ENCODE results near the gene PSD4. TPM values are rescaled to one million over a fixed set of nuclear protein-coding genes. Genes with fewer than 3 reads are reported as not detected.

Gene PSD4
- total and polyA plus RNA-seq, 5 donors from 2014 or later = 18.1 to 124 (median 22.7) TPM

DNA sequence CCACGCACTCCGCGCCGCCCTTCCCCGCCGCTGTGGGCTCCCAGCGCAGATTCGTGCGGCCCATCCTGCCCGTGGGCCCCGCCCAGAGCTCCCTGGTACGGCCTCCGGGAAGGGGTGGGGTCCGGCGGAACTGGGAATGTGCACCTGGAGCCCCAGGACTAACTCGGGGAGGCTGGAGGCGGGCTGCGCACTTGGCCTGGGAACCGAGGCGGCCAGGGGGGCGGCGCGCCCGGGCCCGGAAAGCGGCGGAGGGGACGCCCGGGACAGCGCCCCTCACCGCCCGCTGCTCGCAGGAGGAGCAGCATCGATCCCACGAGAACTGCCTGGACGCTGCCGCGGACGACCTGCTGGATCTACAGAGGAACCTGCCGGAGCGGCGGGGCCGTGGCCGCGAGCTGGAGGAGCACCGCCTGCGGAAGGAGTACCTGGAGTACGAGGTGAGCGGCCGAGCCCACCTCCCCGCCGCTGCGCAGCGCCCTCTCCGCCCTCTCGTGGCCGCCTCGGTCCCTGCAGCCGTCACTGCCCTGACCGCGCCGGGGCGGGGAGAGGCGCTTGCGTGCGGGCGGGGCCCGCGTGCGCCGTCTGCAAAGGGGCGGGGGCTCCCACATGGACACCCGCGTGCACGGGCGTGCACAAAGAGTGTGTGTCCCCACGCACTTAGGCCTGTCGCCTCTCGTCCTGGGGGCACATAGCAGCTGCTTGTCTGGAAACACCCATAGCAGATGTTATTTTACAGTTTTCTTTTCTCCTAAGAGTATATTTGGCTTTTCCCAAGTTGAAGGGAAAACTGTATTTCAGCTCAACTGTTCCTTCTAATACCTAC lies 25.2 kb downstream of the PSD4 start:
- H3K4me1 ChIP-seq (ENCODE audit: control insufficient read depth, insufficient read depth, low read length, poor library complexity, severe bottlenecking) = peaks cover 1% of the 10 kb centered on the region
- no peaks in the 10 kb centered on the region for H3K9me3 ChIP-seq (ENCODE audit: control insufficient read depth in 2 of 2, low read length in 2 of 2)
- H3K36me3 Mint-ChIP-seq = peaks cover 38% of the 10 kb centered on the region
- ATAC-seq (ENCODE audit: low read depth in 2 of 2) (peak; percentile 74 to 78), DNase-seq (peak; percentile 49 to 66 (median 66))
- H3K27me3 Mint-ChIP-seq = no peaks in the 10 kb centered on the region
- H3K4me1 Mint-ChIP-seq = peaks cover 8 to 21% (median 14%) of the 10 kb centered on the region in 4 donors
- no peaks in the 10 kb centered on the region for H3K9me3 Mint-ChIP-seq
- H3K4me3 Mint-ChIP-seq = no peak overlapping the region
- H3K36me3 ChIP-seq (ENCODE audit: control insufficient read depth, insufficient read depth, low read length) = peaks cover 76% of the 10 kb centered on the region
- H3K27ac Mint-ChIP-seq = no peak overlapping the region
- no peak overlapping the region for H3K27ac ChIP-seq (ENCODE audit: insufficient read depth, low read length, poor library complexity, severe bottlenecking)
- no peaks in the 10 kb centered on the region for H3K27me3 ChIP-seq (ENCODE audit: control insufficient read depth, insufficient read depth, low read length)
- H3K4me3 ChIP-seq (ENCODE audit: low read depth, low read length) = no peak overlapping the region

DNA sequence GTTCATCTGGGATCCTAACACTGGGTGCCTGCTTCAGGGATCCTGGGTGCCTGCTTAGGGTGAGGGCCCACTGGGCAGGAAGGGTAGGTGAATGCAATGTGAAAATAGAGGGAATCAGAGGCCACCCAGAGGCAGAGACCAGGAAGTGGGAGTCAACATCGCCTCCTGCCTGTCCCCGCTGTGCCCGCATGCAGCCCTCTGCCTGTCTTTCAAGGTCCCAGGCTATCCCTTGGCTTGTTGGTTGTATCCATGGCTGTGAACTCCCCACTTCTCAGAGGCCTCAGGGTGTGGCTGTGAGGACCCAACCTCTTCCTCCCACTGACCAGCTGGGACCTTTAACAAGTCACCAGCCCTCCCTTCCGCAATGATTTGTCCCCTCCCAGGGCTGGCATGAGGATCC lies 26.5 kb downstream of the PSD4 start:
- no peak for ATAC-seq (ENCODE audit: low read depth in 2 of 2)
- H3K27ac ChIP-seq (ENCODE audit: insufficient read depth, low read length, poor library complexity, severe bottlenecking) = no peak overlapping the region
- no peaks in the 10 kb centered on the region for H3K27me3 Mint-ChIP-seq
- H3K4me3 Mint-ChIP-seq = no peak overlapping the region
- no peak for DNase-seq
- H3K4me1 ChIP-seq (ENCODE audit: control insufficient read depth, insufficient read depth, low read length, poor library complexity, severe bottlenecking) = peaks cover 9% of the 10 kb centered on the region
- peaks cover 30% of the 10 kb centered on the region for H3K36me3 Mint-ChIP-seq
- H3K36me3 ChIP-seq (ENCODE audit: control insufficient read depth, insufficient read depth, low read length) = peaks cover 66% of the 10 kb centered on the region
- H3K27me3 ChIP-seq (ENCODE audit: control insufficient read depth, insufficient read depth, low read length) = no peaks in the 10 kb centered on the region
- H3K9me3 Mint-ChIP-seq = no peaks in the 10 kb centered on the region
- H3K4me3 ChIP-seq (ENCODE audit: low read depth, low read length) = no peak overlapping the region
- H3K4me1 Mint-ChIP-seq = peaks cover 9 to 28% (median 17%) of the 10 kb centered on the region in 4 donors
- no peaks in the 10 kb centered on the region for H3K9me3 ChIP-seq (ENCODE audit: control insufficient read depth in 2 of 2, low read length in 2 of 2)
- peak overlapping the region in 2 of 3 donors; percentile 59 to 60 for H3K27ac Mint-ChIP-seq

DNA sequence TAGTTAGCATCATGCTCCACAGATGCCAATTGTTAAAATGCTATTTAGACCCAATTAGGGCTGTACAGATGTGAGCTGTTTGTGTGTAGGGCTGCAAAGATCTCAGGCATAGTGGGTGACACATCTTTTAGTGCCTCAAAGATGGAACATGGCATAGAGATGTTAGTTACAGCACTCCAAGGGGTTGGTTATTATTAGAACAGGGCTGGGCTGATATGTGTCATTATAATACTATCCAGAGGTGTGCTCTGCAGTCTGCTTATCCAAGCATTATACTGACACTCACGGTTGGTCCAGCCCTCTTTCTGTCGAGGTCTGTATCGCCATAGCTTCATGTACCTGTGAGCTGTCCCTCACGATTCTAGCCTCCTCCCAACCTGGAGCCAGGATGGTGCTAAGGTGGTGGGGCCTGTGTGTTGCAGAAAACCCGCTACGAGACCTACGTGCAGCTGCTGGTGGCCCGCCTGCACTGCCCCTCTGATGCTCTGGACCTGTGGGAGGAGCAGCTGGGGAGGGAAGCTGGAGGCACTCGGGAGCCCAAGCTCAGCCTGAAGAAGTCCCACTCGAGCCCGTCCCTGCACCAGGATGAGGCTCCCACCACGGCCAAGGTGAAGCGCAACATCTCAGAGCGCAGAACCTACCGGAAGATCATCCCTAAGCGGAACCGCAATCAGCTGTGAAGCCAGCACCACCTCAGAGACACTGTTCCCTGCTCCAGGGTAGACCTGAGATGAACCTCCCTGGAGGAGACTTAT lies 27.1 kb downstream of the PSD4 start:
- peaks cover 9 to 29% (median 19%) of the 10 kb centered on the region in 4 donors for H3K4me1 Mint-ChIP-seq
- no peak overlapping the region for H3K4me3 ChIP-seq (ENCODE audit: low read depth, low read length)
- peaks cover 60% of the 10 kb centered on the region for H3K36me3 ChIP-seq (ENCODE audit: control insufficient read depth, insufficient read depth, low read length)
- H3K27ac Mint-ChIP-seq = peak overlapping the region in 2 of 3 donors; percentile 46 to 49
- peaks cover 9% of the 10 kb centered on the region for H3K4me1 ChIP-seq (ENCODE audit: control insufficient read depth, insufficient read depth, low read length, poor library complexity, severe bottlenecking)
- DNase-seq (no peak), ATAC-seq (ENCODE audit: low read depth in 2 of 2) (no peak)
- no peak overlapping the region for H3K4me3 Mint-ChIP-seq
- peaks cover 24% of the 10 kb centered on the region for H3K36me3 Mint-ChIP-seq
- no peaks in the 10 kb centered on the region for H3K9me3 ChIP-seq (ENCODE audit: control insufficient read depth in 2 of 2, low read length in 2 of 2)
- H3K9me3 Mint-ChIP-seq = no peaks in the 10 kb centered on the region
- no peaks in the 10 kb centered on the region for H3K27me3 ChIP-seq (ENCODE audit: control insufficient read depth, insufficient read depth, low read length)
- no peaks in the 10 kb centered on the region for H3K27me3 Mint-ChIP-seq
- no peak overlapping the region for H3K27ac ChIP-seq (ENCODE audit: insufficient read depth, low read length, poor library complexity, severe bottlenecking)

DNA sequence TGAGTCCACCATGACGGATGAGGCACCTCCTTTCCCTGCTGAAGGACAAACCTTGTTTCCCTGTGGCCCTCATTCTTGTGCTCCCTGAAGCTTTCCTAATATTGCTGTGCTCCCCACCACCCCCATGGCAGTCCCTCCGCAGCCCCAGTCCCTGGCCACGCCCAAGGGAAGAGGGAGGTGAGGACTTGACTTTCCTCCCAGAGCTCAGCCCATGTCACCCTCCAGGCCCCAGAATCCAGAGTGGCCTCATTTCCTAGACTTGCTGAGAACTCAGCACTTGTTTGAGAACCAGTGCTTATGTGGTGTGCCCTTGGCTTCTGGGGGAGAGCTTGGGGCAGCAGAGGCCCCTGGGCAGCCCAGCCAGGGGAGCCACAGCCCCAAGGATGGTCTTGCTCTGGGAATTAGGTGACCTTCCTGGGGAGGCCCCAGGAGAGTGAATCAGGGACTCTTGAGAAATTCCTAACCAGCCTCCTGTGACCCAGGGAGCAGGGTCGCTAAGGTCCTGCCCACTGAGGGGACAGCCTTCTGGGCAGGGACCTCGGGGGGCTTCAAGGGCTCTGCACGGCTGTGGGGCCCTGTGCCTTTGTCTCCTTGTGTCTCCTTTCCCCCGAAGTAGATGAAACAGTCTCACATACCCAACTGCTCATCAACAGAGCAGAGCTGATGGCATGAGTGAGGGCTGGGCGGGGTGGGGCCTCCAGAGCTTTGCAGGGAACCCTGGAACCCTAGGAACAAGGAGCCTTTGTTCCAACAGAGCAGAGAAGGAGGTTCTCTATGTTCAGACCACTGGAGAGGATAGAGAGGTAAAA lies 27.9 kb downstream of the PSD4 start:
- peaks cover 52% of the 10 kb centered on the region for H3K36me3 ChIP-seq (ENCODE audit: control insufficient read depth, insufficient read depth, low read length)
- H3K36me3 Mint-ChIP-seq = peaks cover 16% of the 10 kb centered on the region

DNA sequence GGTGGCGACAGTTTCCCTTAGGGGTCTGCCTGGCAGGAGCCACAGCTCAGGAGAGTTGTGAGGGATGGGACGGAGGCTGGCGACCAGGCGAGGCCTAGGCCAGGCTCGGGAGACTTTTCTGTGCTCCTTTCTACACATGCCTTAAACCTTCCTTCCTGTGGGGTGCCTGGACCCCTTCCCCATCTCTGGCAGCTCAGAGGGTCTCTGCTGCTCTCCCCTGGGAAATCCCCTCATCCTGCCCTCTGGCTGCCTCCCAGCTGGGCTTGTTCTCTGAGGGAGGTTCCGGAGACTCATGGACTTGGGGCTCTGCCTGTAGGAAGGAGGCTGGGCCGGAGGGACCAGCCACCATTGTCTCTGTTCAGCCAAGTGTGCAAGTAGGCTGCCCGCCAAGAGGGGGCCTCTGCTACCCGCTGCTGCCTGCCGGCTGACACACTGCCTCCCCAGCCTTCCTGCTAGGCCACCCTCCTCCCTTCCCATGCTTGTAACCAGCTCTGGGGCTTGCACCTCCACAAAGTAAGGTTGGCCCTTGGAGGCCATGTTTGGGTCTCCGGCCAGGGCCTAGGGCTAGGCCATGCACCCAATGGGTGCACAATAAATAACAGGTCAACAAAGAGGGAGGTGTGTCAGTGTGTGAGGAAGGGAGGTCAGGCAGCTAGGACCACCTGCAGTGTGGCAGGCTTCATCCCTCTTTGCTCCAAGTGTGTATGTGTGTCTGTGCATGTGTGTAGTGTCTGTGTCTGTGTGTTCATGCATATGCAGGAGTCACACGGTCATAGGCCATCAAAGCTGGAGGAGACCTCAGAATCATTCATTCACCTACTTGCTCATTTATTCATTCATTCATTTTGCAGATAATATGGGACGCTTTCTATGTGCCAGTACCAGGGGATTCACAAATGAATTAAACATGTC lies 28.8 kb downstream of the PSD4 start:
- Histone ChIP-seq H3K4me3 (ENCODE audit: low read depth, low read length) (no peak overlapping the region), H3K27ac (ENCODE audit: insufficient read depth, low read length, poor library complexity, severe bottlenecking) (no peak overlapping the region), H3K27me3 (ENCODE audit: control insufficient read depth, insufficient read depth, low read length) (no peaks in the 10 kb centered on the region), H3K4me1 (ENCODE audit: control insufficient read depth, insufficient read depth, low read length, poor library complexity, severe bottlenecking) (peaks cover 9% of the 10 kb centered on the region), H3K9me3 (ENCODE audit: control insufficient read depth in 2 of 2, low read length in 2 of 2) (no peaks in the 10 kb centered on the region), H3K36me3 (ENCODE audit: control insufficient read depth, insufficient read depth, low read length) (peaks cover 45% of the 10 kb centered on the region)
- peaks cover 7% of the 10 kb centered on the region for H3K36me3 Mint-ChIP-seq
- H3K27ac Mint-ChIP-seq = peak overlapping the region in 2 of 3 donors; percentile 1 to 90
- ATAC-seq (ENCODE audit: low read depth in 2 of 2) = no peak
- DNase-seq = no peak
- no peaks in the 10 kb centered on the region for H3K27me3 Mint-ChIP-seq
- H3K4me1 Mint-ChIP-seq = peaks cover 4 to 18% (median 13%) of the 10 kb centered on the region in 4 donors
- H3K9me3 Mint-ChIP-seq = no peaks in the 10 kb centered on the region
- H3K4me3 Mint-ChIP-seq = no peak overlapping the region

More for the DNA sequence above, 27.9 kb downstream of the PSD4 start:
- no peaks in the 10 kb centered on the region for H3K27me3 ChIP-seq (ENCODE audit: control insufficient read depth, insufficient read depth, low read length)
- H3K27me3 Mint-ChIP-seq = no peaks in the 10 kb centered on the region
- H3K4me3 Mint-ChIP-seq = no peak overlapping the region
- H3K9me3 Mint-ChIP-seq = no peaks in the 10 kb centered on the region
- H3K4me1 ChIP-seq (ENCODE audit: control insufficient read depth, insufficient read depth, low read length, poor library complexity, severe bottlenecking) = peaks cover 9% of the 10 kb centered on the region
- H3K4me3 ChIP-seq (ENCODE audit: low read depth, low read length) = no peak overlapping the region
- ATAC-seq (ENCODE audit: low read depth in 2 of 2) = no peak
- H3K4me1 Mint-ChIP-seq = peaks cover 9 to 24% (median 17%) of the 10 kb centered on the region in 4 donors
- no peaks in the 10 kb centered on the region for H3K9me3 ChIP-seq (ENCODE audit: control insufficient read depth in 2 of 2, low read length in 2 of 2)
- H3K27ac ChIP-seq (ENCODE audit: insufficient read depth, low read length, poor library complexity, severe bottlenecking) = no peak overlapping the region
- no peak for DNase-seq
- no peak overlapping the region for H3K27ac Mint-ChIP-seq

DNA sequence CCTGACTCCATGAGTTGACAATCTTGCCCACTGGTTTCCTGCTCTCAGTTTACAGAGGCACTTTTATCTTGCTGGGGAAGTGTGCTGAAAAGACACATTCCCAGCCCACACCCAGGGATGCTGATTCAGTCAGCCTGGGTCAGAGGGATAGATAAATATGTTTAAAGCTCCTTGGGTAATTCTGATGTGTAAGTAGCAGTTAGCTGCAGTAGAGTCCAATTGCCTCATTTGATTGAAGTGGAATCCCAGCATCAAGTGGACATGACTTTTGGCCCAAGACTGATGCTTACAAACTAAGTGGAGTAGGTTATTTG lies 29.4 kb downstream of the PSD4 start:
- Mint-ChIP-seq H3K27me3 (no peaks in the 10 kb centered on the region), H3K27ac (peak overlapping the region in 2 of 3 donors; percentile 1 to 58), H3K4me3 (no peak overlapping the region), H3K9me3 (no peaks in the 10 kb centered on the region), H3K4me1 (peaks cover 4 to 19% (median 14%) of the 10 kb centered on the region in 4 donors), H3K36me3 (peaks cover 7% of the 10 kb centered on the region)
- DNase-seq = no peak
- Histone ChIP-seq H3K27me3 (ENCODE audit: control insufficient read depth, insufficient read depth, low read length) (no peaks in the 10 kb centered on the region), H3K4me1 (ENCODE audit: control insufficient read depth, insufficient read depth, low read length, poor library complexity, severe bottlenecking) (peaks cover 9% of the 10 kb centered on the region), H3K27ac (ENCODE audit: insufficient read depth, low read length, poor library complexity, severe bottlenecking) (no peak overlapping the region), H3K36me3 (ENCODE audit: control insufficient read depth, insufficient read depth, low read length) (peaks cover 39% of the 10 kb centered on the region), H3K4me3 (ENCODE audit: low read depth, low read length) (no peak overlapping the region), H3K9me3 (ENCODE audit: control insufficient read depth in 2 of 2, low read length in 2 of 2) (no peaks in the 10 kb centered on the region)
- ATAC-seq (ENCODE audit: low read depth in 2 of 2) = no peak
